Activated CD8-positive, alpha-beta memory T cell treated with anti-CD3 and anti-CD28 coated beads for 36 hours (primary cell): ENCODE data around the gene SULF2. TPM values are rescaled to one million over a fixed set of nuclear protein-coding genes. Genes with fewer than 3 reads are reported as not detected.

Experiments
- CTCF ChIA-PET: fragments of 350-600 bp; sonication (Branson Sonifier 250); formaldehyde crosslinking; loops from one replicate; lab custom pipeline; 2021; ENCODE audit warnings: antibody characterized with exemption; lab: Charles Lee
- POLR2A ChIA-PET: fragments of 350-600 bp; sonication (Branson Sonifier 250); formaldehyde crosslinking; loops from one replicate; lab custom pipeline; 2021; ENCODE audit warnings: antibody characterized with exemption; lab: Charles Lee
- total RNA-seq, 2 experiments: library from RNA; stranded (reverse); gene quantifications; one replicate each; pipeline ENCODE4 v1.2.3, GENCODE V29; 2021

Gene SULF2
- total RNA-seq, 2 experiments from 2014 or later: 0.78 to 1.5 TPM

DNA sequence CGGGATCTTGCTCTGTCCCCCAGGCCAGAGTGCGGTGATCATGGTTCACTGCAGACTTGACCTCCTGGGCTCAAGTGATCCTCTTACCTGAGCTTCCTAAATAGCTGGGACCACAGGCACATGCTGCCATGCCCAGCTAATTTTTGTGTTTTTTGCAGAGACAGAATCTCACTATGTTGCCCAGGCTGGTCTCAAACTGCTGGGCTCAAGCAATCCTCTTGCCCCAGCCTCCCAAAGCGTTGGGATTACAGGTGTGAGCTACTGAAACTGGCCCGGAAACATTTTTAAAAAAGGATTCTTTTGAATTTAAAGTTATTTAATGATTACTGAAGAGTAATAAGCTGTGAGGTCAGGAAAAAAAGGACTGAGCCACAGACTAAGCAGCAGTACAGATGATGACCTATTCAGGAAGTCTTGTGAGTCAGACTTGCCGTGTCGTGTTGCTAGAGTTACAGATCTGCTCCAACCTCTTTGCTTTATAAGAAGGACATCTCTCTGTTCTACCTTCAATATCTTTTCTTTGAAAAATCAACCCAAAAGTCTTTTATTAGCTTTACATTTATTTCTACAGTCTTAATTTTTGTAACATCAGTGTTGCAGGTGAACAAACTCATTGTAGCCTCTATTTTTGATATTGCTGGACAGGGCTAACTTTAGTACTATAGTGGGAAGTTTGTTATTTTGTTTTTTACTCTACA lies 174.9 kb downstream of the SULF2 start:
- CTCF ChIA-PET: interaction anchor here (1.3 to 1.5 kb wide), 3 partner anchors 108 to 226 kb away, joined by 3 to 8 read pairs (median 6); partner anchors contain the start of gene NCOA3
- POLR2A ChIA-PET: interaction anchor here (0.6 to 1.9 kb wide), 2 partner anchors 109 to 144 kb away, joined by 4 to 5 read pairs; partner anchors contain the start of gene NCOA3

- ChIA-PET CTCF (interaction anchor here (1.2 to 1.5 kb wide), 2 partner anchors 12 to 62 kb away, joined by 3 to 4 read pairs; no protein-coding TSS in a partner anchor), POLR2A (interaction anchor here (0.6 kb wide), 1 partner anchor 48 kb away, joined by 16 read pairs; no protein-coding TSS in a partner anchor)
Observed at GRCh38 chr20:47609001-47609400, 176.3 kb downstream of the SULF2 start.
